ENCODE data around the gene ZNF652. TPM values are rescaled to one million over a fixed set of nuclear protein-coding genes. Genes with fewer than 3 reads are reported as not detected.

The ZNF652 gene
- total RNA-seq, 1 experiment from 2014 or later, result 42.8 TPM

DNA sequence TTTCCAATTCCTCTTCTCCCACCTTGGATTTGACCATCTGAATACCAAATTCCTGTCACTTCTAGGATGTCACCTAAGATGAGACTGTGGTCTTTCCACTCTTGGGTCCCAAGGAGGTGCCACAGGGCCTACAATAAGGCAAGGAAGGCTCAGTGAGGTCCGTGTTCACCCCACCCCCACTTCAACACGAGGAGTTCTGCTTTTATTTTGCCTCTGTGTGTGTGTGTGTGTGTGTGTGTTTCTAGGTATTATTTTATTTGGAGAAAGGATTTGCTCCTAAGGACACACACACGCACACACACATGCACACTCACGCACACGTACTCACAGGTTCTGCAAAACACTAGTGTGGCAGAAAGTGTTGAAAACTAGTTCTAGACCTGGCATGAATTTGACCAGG lies 106.9 kb downstream of the ZNF652 start:
- BruUV-seq (replicated peaks), result no TSS peak
- Mint-ChIP-seq H3K9me3 (ENCODE audit: low read depth, unreplicated experiment) (no peaks in the 10 kb centered on the region), H3K27ac (ENCODE audit: unreplicated experiment) (no peak overlapping the region), H3K27me3 (ENCODE audit: unreplicated experiment) (peaks cover 17% of the 10 kb centered on the region), H3K4me3 (ENCODE audit: low read depth, unreplicated experiment) (no peak overlapping the region), H3K36me3 (ENCODE audit: insufficient read depth, unreplicated experiment) (no peaks in the 10 kb centered on the region), H3K4me1 (ENCODE audit: low read depth, unreplicated experiment) (no peaks in the 10 kb centered on the region)
- DNase-seq, result no peak
- CTCF ChIA-PET, result interaction anchor here (0.7 kb wide), 1 partner anchor 43 kb away, joined by 3 read pairs; no protein-coding TSS in a partner anchor
- TF ChIP-seq CTCF (IDR thresholded peaks at IDR 0.05; ENCODE audit: unreplicated experiment), result no peak
- intact Hi-C loops (cut with micrococcal nuclease; ENCODE audit: unreplicated experiment), result no loop called here

DNA sequence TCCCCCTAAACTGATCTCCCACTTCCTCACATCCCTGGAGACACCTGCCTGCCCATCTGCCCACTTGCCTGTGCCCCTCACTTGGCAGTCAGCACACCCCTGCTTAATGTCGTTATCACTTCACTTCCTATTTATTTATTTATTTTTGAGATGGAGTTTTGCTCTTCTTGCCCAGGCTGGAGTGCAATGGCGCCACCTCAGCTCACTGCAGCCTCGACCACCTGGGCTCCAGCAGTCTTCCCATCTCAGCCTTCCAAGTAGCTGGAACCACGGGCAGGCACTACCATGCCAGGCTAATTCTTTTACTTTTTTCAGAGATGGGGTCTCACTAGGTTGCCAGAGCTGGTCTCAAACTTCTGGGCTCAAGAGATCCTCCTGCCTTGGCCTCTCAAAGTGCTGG lies 108.0 kb downstream of the ZNF652 start:
- no TSS peak for BruUV-seq (replicated peaks)
- peaks cover 7% of the 10 kb centered on the region for H3K4me1 Mint-ChIP-seq (ENCODE audit: low read depth, unreplicated experiment)
- H3K4me3 Mint-ChIP-seq (ENCODE audit: low read depth, unreplicated experiment), result no peak overlapping the region
- no peak overlapping the region for H3K27ac Mint-ChIP-seq (ENCODE audit: unreplicated experiment)
- no peak for TF ChIP-seq CTCF (IDR thresholded peaks at IDR 0.05; ENCODE audit: unreplicated experiment)
- intact Hi-C loops (cut with micrococcal nuclease; ENCODE audit: unreplicated experiment), result no loop called here
- CTCF ChIA-PET, result interaction anchor here (0.5 to 0.7 kb wide), 4 partner anchors 13 to 1173 kb away, joined by 3 to 6 read pairs (median 4); no protein-coding TSS in a partner anchor
- peaks cover 17% of the 10 kb centered on the region for H3K27me3 Mint-ChIP-seq (ENCODE audit: unreplicated experiment)
- no peaks in the 10 kb centered on the region for H3K9me3 Mint-ChIP-seq (ENCODE audit: low read depth, unreplicated experiment)
- no peaks in the 10 kb centered on the region for H3K36me3 Mint-ChIP-seq (ENCODE audit: insufficient read depth, unreplicated experiment)
- no peak for DNase-seq

- Mint-ChIP-seq H3K27me3 (ENCODE audit: unreplicated experiment) (peaks cover 34% of the 10 kb centered on the region), H3K4me3 (ENCODE audit: low read depth, unreplicated experiment) (no peak overlapping the region), H3K36me3 (ENCODE audit: insufficient read depth, unreplicated experiment) (no peaks in the 10 kb centered on the region), H3K9me3 (ENCODE audit: low read depth, unreplicated experiment) (no peaks in the 10 kb centered on the region), H3K4me1 (ENCODE audit: low read depth, unreplicated experiment) (peaks cover 9% of the 10 kb centered on the region), H3K27ac (ENCODE audit: unreplicated experiment) (no peak overlapping the region)
- no TSS peak for BruUV-seq (replicated peaks)
- no peak for DNase-seq
- intact Hi-C loops (cut with micrococcal nuclease; ENCODE audit: unreplicated experiment), result no loop called here
- no peak for TF ChIP-seq CTCF (IDR thresholded peaks at IDR 0.05; ENCODE audit: unreplicated experiment)
- CTCF ChIA-PET, result interaction anchor here (1.1 kb wide), 1 partner anchor 8 kb away, joined by 3 read pairs; no protein-coding TSS in a partner anchor
Measured at GRCh38 chr17:49252148-49252695, 109.8 kb downstream of the ZNF652 start.

DNA sequence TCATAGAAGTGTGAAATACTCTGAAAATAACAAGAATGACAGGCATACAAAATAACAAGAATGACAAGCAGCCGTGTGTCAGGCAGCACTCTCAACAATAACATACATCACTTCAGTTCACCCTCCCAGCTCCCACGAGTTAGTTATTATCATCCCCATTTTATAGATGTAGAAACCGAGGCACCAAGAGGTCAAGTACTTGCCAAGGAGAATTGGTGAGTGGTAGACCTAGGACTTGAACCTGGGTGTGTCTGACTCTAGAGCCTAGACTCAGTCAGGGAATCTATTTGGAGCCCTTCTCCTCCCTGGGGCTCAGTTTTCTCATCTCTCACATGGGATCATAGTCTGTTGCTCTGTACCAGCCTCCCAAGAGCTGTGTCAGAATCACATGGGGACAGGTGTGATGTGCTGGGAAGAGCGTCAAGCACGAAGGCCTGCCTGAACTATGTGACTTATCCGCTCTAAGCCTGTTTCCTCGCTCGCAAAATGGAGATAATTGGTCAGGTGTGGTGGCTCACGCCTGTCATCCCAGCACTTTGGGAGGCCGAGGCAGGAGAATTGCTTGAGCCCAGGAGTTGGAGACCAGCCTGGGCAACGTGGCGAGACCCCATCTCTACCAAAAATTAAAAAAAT lies 112.0 kb downstream of the ZNF652 start:
- DNase-seq, result no peak
- H3K27me3 Mint-ChIP-seq (ENCODE audit: unreplicated experiment), result peaks cover 34% of the 10 kb centered on the region
- peaks cover 9% of the 10 kb centered on the region for H3K4me1 Mint-ChIP-seq (ENCODE audit: low read depth, unreplicated experiment)
- no TSS peak for BruUV-seq (replicated peaks)
- no peaks in the 10 kb centered on the region for H3K36me3 Mint-ChIP-seq (ENCODE audit: insufficient read depth, unreplicated experiment)
- no peaks in the 10 kb centered on the region for H3K9me3 Mint-ChIP-seq (ENCODE audit: low read depth, unreplicated experiment)
- H3K27ac Mint-ChIP-seq (ENCODE audit: unreplicated experiment), result no peak overlapping the region
- no peak for TF ChIP-seq CTCF (IDR thresholded peaks at IDR 0.05; ENCODE audit: unreplicated experiment)
- no peak overlapping the region for H3K4me3 Mint-ChIP-seq (ENCODE audit: low read depth, unreplicated experiment)
- CTCF ChIA-PET, result no interaction called here
- intact Hi-C loops (cut with micrococcal nuclease; ENCODE audit: unreplicated experiment), result loop anchor here (1.0 kb wide), 1 partner anchor 16 kb away; no protein-coding TSS in a partner anchor

All from Calu3 (cell line).